ENCODE measurements around the gene FAXC. TPM values are rescaled to one million over a fixed set of nuclear protein-coding genes. Genes with fewer than 3 reads are reported as not detected.

Gene FAXC
- total and polyA plus RNA-seq, 2 donors (not counting 3 experiments of a cell fraction or from before 2014, with no cell fraction given): 3.4 to 3.6 TPM

DNA sequence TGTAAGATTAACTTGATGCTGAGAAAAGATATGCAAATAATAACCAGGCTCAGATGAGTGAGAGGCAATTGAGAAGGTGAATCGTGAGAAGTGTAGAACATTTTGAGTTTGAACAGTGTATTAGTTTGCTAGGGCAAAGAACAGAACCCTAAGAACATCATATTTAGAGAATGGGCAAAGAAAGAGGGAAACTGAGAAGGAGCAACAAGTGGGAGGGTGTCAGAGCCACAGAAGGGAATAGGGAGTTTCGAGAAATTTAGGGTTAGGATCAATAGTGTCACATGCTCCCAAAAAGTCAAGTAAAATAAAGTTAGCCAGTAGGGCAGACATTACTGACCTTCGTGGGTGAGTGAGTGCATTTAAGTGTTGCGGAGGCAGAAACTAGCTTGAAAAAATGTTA lies 5.5 kb upstream of the FAXC start:
- FAIRE-seq: no peak
- no peaks in the 10 kb centered on the region for H3K36me3 ChIP-seq (ENCODE audit: control insufficient read depth in 2 of 2, extremely low read depth in 1 of 2, insufficient read depth in 2 of 2, low read length in 2 of 2)
- no TSS peak for BruUV-seq (replicated peaks)
- H3K9ac ChIP-seq (replicated peaks; ENCODE audit: extremely low read depth, insufficient read depth, low read length): no peak overlapping the region
- no peak overlapping the region for H2AFZ ChIP-seq (ENCODE audit: low read depth, low read length)
- H3K27me3 ChIP-seq (ENCODE audit: control insufficient read depth in 2 of 2, insufficient read depth in 2 of 2, low read length in 2 of 2): peaks cover 11 to 26% of the 10 kb centered on the region in 2 experiments
- no peaks in the 10 kb centered on the region for H3K9me3 ChIP-seq (replicated peaks; ENCODE audit: control insufficient read depth, insufficient read depth, low read length)
- no peak for DNase-seq (ENCODE audit: low read depth, low spot score)
- TF ChIP-seq, protein P1, sequence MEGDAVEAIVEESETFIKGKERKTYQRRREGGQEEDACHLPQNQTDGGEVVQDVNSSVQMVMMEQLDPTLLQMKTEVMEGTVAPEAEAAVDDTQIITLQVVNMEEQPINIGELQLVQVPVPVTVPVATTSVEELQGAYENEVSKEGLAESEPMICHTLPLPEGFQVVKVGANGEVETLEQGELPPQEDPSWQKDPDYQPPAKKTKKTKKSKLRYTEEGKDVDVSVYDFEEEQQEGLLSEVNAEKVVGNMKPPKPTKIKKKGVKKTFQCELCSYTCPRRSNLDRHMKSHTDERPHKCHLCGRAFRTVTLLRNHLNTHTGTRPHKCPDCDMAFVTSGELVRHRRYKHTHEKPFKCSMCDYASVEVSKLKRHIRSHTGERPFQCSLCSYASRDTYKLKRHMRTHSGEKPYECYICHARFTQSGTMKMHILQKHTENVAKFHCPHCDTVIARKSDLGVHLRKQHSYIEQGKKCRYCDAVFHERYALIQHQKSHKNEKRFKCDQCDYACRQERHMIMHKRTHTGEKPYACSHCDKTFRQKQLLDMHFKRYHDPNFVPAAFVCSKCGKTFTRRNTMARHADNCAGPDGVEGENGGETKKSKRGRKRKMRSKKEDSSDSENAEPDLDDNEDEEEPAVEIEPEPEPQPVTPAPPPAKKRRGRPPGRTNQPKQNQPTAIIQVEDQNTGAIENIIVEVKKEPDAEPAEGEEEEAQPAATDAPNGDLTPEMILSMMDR (IDR thresholded peaks at IDR 0.05; ENCODE audit: extremely low read depth in 1 of 2, insufficient read depth in 1 of 2, low read depth in 1 of 2, low read length in 2 of 2): no peak
- TF ChIP-seq JUN (IDR thresholded peaks at IDR 0.05; ENCODE audit: borderline replicate concordance, insufficient read depth, insufficient read length, low read depth): no peak
- TF ChIP-seq EZH2 (IDR thresholded peaks at IDR 0.05; ENCODE audit: borderline replicate concordance, low read depth, low read length, severe bottlenecking): no peak
- TF ChIP-seq MYC (IDR thresholded peaks at IDR 0.05; ENCODE audit: low read depth, low read length): no peak
- no peak for TF ChIP-seq POLR2A (IDR thresholded peaks at IDR 0.05; ENCODE audit: low read depth, low read length)
- TF ChIP-seq, protein P2, sequence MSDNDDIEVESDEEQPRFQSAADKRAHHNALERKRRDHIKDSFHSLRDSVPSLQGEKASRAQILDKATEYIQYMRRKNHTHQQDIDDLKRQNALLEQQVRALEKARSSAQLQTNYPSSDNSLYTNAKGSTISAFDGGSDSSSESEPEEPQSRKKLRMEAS (IDR thresholded peaks at IDR 0.05; ENCODE audit: insufficient read depth, insufficient read length): no peak
- TF ChIP-seq FOS (IDR thresholded peaks at IDR 0.05; ENCODE audit: borderline replicate concordance, insufficient read depth, low read length): no peak
- no peak for TF ChIP-seq GATA2 (IDR thresholded peaks at IDR 0.05; ENCODE audit: insufficient read depth, insufficient read length, low read depth, low read length)
- TF ChIP-seq POLR2AphosphoS5 (IDR thresholded peaks at IDR 0.05; ENCODE audit: insufficient read depth, low read depth, low read length): no peak
- intact Hi-C loops (cut with micrococcal nuclease): no loop called here
- POLR2A ChIA-PET: no interaction called here
- H3K4me2 ChIP-seq (ENCODE audit: insufficient read depth, low read length): no peak overlapping the region
- H4K20me1 ChIP-seq (replicated peaks; ENCODE audit: control insufficient read depth, extremely low read depth, insufficient read depth, low read length): no peaks in the 10 kb centered on the region
- no peaks in the 10 kb centered on the region for H3K9me1 ChIP-seq (replicated peaks; ENCODE audit: control insufficient read depth, extremely low read depth, insufficient read depth, low read length)
- no peak overlapping the region for H3K4me3 ChIP-seq (replicated peaks in 1 of 3; ENCODE audit: insufficient read depth in 1 of 3, low read depth in 1 of 3, low read length in 3 of 3)
- H3K4me1 ChIP-seq (ENCODE audit: control insufficient read depth, extremely low read depth, insufficient read depth, low read length): peaks cover 4% of the 10 kb centered on the region
- H3K27ac ChIP-seq (ENCODE audit: insufficient read depth, low read depth, low read length): no peak overlapping the region
- no peaks in the 10 kb centered on the region for H3K79me2 ChIP-seq (ENCODE audit: control insufficient read depth, insufficient read depth, low read length)
- CTCF ChIA-PET: interaction anchor here (0.6 to 1.1 kb wide), 2 partner anchors 20 to 204 kb away, joined by 3 read pairs; no protein-coding TSS in a partner anchor
- dilution Hi-C loops (cut with MboI; ENCODE audit: extremely low pct_ligation_motif_present, low sequenced_read_pairs): no loop called here

All from endothelial cell of umbilical vein (primary cell).